HL-60 (cell line): ENCODE data around the gene HSF2.

Experiments used
- POLR2AphosphoS5 ChIP-seq: IDR thresholded peaks from 2 replicates; pipeline ENCODE4 v1.6.1; 2012; ENCODE audit warnings: low read depth
- SPI1 ChIP-seq: IDR thresholded peaks from 2 replicates; pipeline ENCODE4 v1.6.1; 2012; ENCODE audit warnings: low read depth, mild to moderate bottlenecking, borderline replicate concordance
- TF ChIP-seq, protein P1 (sequence below): IDR thresholded peaks from one replicate; pipeline ENCODE4 v1.5.1; 2011; ENCODE audit warnings: low read length, control low read depth, inconsistent platforms; ENCODE audit not compliant: insufficient read depth

DNA sequence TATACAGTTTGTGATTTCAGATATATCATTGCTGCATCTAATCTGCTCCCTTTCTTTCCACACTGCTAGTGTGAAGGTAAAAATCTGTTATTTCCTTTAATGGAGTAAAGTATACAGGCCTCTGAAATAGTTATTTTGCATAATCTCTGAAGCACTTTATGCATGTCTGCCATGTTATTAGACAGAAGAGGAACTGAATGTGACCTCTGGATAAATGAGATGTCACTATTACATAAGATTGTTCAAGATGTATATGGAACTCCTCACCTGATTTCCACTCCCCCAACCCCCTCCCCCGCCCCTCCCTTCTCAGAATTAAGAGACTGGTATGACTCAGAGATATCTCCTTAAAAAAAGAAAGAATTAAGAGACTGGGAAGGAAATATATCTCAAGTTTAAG lies 45.8 kb downstream of the HSF2 start:
- TF ChIP-seq, protein P1, sequence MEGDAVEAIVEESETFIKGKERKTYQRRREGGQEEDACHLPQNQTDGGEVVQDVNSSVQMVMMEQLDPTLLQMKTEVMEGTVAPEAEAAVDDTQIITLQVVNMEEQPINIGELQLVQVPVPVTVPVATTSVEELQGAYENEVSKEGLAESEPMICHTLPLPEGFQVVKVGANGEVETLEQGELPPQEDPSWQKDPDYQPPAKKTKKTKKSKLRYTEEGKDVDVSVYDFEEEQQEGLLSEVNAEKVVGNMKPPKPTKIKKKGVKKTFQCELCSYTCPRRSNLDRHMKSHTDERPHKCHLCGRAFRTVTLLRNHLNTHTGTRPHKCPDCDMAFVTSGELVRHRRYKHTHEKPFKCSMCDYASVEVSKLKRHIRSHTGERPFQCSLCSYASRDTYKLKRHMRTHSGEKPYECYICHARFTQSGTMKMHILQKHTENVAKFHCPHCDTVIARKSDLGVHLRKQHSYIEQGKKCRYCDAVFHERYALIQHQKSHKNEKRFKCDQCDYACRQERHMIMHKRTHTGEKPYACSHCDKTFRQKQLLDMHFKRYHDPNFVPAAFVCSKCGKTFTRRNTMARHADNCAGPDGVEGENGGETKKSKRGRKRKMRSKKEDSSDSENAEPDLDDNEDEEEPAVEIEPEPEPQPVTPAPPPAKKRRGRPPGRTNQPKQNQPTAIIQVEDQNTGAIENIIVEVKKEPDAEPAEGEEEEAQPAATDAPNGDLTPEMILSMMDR: no peak
- TF ChIP-seq SPI1 (no peak), POLR2AphosphoS5 (no peak)
